Fibroblast of pulmonary artery (primary cell): ENCODE results near the gene SCMH1.
"Not testable (repeated sequence)": the region's sequence is repeated elsewhere in the genome, so short reads cannot be mapped to it uniquely, and the experiment has no call there.

Experiments used
- DNase-seq: peaks from one replicate; pipeline ENCODE4 v3.0.0-alpha.2; 2010; ENCODE audit warnings: low read depth
- H3K4me3 ChIP-seq: replicated peaks from 2 replicates; pipeline ENCODE4 v1.5.1; 2011; ENCODE audit warnings: low read depth, mild to moderate bottlenecking, control low read depth, low read length, moderate library complexity
- TF ChIP-seq, protein P1 (sequence below): IDR thresholded peaks from 2 replicates; pipeline ENCODE4 v1.5.1; 2011; ENCODE audit warnings: mild to moderate bottlenecking, control low read depth, low read length, inconsistent platforms; ENCODE audit errors: missing control alignments

Gene SCMH1

DNA sequence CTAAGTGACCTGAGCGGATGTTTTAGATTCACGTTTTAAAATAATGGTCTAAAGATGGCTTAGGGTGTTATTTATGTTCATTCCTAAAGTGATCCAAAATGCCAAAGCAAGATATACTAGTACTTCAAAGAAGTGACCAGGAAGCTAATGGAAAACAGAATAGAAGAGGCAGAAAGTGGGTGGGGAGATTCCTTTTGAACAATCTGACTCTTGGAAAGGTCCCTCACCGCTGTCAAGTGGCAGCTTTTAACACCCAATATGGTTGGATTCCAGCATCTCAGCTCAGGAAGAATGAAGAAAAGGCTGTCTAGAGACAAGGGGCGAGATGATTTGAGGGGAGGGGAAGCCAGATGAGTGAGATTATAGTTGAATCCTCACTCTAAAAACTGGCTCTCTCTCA lies 90.3 kb downstream of the SCMH1 start:
- TF ChIP-seq, protein P1, sequence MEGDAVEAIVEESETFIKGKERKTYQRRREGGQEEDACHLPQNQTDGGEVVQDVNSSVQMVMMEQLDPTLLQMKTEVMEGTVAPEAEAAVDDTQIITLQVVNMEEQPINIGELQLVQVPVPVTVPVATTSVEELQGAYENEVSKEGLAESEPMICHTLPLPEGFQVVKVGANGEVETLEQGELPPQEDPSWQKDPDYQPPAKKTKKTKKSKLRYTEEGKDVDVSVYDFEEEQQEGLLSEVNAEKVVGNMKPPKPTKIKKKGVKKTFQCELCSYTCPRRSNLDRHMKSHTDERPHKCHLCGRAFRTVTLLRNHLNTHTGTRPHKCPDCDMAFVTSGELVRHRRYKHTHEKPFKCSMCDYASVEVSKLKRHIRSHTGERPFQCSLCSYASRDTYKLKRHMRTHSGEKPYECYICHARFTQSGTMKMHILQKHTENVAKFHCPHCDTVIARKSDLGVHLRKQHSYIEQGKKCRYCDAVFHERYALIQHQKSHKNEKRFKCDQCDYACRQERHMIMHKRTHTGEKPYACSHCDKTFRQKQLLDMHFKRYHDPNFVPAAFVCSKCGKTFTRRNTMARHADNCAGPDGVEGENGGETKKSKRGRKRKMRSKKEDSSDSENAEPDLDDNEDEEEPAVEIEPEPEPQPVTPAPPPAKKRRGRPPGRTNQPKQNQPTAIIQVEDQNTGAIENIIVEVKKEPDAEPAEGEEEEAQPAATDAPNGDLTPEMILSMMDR, result no peak
- DNase-seq, result no peak
- no peak overlapping the region for H3K4me3 ChIP-seq

DNA sequence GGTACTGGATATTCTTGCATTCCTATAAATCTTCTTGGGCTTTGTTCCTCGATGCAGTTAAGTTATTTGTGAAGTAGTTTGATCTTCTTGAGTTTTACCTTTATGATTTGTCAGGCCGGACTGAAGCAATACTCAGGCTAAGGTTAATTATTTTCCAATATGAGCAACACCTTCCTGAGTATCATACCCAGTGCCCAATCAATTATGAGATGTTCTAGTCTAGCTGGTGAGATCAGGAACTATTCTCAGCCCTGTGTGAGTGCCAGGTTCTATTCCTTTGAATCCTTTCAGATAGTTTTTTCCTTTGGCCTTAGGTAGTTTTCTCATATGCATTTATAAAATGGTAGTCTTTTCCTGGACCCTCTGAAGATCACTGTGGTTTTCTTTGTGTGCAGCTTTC lies 92.5 kb downstream of the SCMH1 start:
- no peak for DNase-seq
- TF ChIP-seq, protein P1, result no peak

DNA sequence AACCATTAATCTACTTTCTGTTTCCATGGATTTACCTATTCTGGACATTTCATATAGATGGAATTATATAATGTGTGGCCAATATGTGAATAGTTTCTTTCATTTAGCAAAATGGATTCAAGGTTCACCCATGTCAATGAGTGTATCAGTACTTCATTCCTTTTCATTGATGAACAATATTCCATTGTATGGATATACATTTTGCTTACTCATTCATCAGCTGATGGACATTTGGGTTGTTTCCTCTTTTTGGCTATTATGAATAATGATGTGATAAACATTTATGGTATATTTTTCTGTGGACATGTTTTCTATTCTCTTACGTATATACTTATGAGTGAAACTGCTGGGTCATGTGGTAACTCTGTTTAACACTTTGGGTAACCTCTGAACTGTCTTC lies 97.8 kb downstream of the SCMH1 start:
- no peak overlapping the region for H3K4me3 ChIP-seq
- TF ChIP-seq, protein P1, result no peak
- DNase-seq, result no peak

More for the DNA sequence above, 92.5 kb downstream of the SCMH1 start:
- no peak overlapping the region for H3K4me3 ChIP-seq

DNA sequence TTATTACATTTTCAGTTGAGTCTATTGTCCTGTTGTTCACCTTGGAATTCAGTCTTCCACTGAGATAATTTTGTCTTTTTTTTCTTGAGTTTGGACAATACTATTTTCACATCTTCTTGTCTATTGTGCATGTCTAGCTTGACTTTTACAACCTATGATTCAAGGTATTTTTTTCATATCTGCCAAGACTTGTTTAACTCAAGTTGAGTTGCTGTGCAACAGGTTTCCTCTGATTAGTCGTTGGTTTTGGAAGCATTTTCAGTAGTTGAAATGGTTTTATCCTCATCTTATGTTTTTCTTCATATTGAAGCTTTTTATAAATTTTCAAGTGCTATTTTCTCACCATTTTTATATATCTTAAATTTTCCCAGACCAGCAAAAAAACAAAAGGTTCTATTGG lies 103.6 kb downstream of the SCMH1 start:
- H3K4me3 ChIP-seq, result no peak overlapping the region
- DNase-seq, result no peak
- TF ChIP-seq, protein P1, result no peak

DNA sequence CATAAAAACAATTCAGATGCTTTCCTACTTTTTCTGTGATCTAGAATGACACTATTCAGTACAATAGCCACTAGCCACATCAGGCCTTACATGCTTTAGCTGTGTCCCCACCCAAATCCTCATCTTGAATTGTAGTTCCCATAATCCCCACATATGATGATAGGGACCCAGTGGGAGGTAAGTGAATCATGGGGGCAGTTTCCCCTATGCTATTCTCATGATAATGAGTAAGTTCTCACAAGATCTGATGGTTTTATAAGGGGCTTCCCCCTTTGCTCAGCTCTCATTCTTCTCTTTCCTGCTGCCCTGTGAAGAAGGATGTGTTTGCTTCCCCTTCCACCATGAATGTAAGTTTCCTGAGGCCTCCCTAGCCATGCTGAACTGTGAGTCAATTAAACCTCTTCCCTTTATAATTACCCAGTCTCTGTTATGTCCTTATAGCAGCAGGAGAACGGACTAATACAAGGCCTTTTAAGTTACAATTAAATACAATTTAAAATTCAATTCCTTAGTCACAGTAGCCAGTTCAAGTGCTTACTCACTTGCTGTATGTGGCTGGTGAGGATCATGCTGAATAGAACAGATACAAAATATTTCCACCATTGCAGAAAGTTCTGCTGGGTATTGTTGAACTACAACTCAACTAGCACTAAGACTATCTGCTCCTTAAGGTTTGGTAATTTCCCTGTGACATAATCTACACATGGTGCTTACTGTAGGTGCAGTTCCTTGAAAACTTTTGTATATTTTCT lies 106.7 kb downstream of the SCMH1 start:
- H3K4me3 ChIP-seq, result no peak overlapping the region
- no peak for DNase-seq
- TF ChIP-seq, protein P1, result no peak

DNA sequence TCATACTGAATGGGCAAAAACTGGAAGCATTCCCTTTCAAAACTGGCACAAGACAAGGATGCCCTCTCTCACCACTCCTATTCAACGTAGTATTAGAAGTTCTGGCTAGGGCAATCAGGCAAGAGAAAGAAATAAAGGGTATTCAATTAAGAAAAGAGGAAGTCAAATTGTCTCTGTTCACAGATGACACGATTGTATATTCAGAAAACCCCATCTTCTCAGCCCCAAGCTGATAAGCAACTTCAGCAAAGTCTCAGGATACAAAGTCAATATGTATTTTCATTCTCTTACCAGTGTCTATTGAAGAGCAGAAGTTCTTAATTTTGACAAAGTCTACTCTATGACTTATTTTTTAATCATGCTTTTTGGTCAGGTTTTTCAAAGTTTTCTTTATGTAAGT lies 107.8 kb downstream of the SCMH1 start:
- not testable (repeated sequence) for DNase-seq, H3K4me3 ChIP-seq

DNA sequence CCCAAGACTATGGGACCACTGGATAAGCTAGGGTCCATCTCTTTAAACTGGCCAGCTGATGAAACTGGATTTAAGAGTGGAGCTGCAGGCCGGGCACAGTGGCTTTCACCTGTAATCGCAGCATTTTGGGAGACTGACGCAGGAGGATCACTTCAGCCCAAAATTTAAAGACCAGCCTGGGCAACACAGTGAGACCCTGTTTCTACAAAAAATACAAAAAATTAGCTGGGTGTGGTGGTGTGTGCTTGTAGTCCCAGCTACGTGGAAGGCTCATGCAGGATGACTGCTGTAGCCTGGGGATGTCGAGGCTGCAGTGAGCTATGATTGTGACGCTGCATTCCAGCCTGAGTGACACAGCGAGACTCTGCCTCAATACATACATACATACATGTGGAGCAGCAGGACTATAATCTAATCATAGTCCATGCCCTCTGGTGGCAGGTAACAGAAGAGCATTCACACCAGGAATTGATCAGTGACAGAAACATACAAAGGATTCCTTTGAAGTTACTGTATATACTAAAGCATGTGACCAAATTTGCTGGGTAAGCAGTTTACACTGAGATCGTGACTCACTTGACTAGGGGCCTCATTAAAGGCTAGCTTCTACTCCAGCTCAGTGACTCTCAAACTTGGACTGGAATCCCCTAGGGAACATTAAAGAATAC lies 119.1 kb downstream of the SCMH1 start:
- TF ChIP-seq, protein P1, result peak; percentile 65
- no peak overlapping the region for H3K4me3 ChIP-seq
- peak; percentile 63 for DNase-seq
